GM18502 (cell line): ENCODE measurements around the gene NR2F2.
A peak's percentile ranks its signal among the peaks of the same experiment; 100 is the strongest.

ENCODE experiments used
- ATAC-seq: cut with Tn5 transposase; IDR thresholded peaks from one replicate; pipeline ENCODE4 v1.9.1; 2021; ENCODE audit warnings: mild to moderate bottlenecking; ENCODE audit not compliant: unreplicated experiment, poor library complexity

NR2F2 gene

GRCh38 chr15:96340598-96341512 lies 10.4 kb downstream of the NR2F2 start:
- ATAC-seq, result peak; percentile 33

DNA sequence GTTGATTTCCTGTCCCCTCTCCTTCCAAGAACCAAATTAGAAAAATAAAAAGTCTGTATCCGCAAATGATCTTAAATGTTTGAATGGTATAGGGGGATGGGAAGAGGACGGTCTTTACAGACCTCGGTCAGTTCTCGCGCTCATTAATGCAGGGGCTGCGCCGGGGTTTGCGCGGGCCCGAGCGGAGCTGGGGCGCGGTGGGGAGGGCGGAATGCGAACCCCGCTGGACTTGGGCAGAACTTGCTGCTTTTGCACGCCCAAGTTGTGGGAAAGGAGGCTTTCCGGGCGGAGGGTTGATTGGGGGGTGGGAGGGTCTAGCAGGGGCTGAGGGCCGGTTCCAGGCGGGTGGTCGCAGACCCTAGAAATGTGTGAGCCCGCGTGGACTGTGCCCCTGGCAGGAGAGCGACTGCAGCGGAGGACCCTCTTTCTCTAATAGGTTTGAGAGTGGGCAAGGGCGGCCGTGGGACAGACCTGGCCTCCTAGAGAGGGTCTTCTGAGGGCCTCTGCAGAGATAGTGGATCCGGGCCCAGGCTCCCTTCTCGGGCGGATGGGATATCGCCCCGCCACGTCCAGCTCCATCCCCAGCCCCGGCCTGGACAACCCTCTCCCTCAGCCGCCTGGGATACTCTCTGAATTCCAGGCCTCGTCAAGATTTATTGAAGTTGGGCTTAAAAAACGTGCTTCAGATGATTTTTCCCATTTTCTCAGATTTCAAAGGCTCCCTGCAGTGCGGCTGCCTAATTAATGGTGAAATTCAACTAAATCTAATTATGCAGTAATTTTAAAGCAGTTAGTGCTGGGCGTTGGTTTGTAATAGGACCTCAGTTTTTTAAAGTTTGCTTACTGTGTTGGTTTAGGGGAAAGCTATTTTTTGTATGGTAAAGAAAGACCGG lies 11.3 kb downstream of the NR2F2 start:
- ATAC-seq, result no peak

GRCh38 chr15:96342406-96343112 lies 12.1 kb downstream of the NR2F2 start:
- ATAC-seq, result no peak

DNA sequence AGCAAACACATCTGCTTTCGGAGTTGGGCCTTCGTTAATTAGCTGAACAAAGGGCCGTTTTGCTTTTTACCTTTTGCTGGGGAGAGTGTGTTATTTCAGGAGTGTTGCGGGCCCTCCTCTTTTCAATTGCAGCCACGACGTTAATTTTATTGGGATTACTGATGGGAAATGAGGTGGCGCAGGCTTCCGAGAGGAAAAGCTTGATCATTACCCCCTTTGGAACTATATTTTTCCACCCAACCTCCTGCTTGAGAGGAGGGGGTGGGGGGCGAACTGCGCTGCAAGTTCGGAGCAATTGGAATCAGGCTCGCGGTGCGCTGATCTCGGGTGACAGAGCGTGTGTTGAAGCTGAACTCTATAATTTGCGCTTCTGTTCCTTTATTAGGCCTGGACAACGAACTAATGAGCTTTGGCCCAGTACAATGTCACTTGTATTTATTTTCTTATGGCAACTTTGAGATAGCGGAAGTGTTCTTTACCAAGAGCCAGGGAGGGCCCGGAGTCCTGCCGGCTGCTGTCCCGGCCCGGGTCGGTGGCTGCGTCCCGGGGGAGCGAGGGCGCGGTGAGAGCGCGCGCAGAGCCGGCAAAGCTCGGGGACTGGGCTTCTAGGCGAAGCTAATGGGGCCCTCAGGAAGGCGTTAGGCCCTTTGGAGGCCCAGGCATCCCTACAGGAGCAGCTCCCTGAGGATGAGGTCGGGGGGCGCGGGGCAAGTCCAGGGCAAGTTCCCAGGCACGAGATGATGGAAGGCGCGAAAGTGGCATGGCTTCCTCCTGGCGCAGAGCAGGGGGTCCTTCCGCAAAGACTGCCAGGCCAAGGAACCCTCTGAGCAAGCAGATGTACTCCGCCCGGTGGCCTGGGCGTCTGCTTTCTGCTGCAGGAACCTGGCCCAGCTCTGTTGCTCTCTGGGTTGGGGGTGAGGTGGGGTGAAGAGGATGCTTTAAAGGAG lies 12.9 kb downstream of the NR2F2 start:
- no peak for ATAC-seq

GRCh38 chr15:96344060-96344705 lies 13.7 kb downstream of the NR2F2 start:
- ATAC-seq, result no peak

GRCh38 chr15:96344706-96345559 lies 14.4 kb downstream of the NR2F2 start:
- no peak for ATAC-seq

GRCh38 chr15:96345560-96346399 lies 15.3 kb downstream of the NR2F2 start:
- peak; percentile 67 for ATAC-seq

DNA sequence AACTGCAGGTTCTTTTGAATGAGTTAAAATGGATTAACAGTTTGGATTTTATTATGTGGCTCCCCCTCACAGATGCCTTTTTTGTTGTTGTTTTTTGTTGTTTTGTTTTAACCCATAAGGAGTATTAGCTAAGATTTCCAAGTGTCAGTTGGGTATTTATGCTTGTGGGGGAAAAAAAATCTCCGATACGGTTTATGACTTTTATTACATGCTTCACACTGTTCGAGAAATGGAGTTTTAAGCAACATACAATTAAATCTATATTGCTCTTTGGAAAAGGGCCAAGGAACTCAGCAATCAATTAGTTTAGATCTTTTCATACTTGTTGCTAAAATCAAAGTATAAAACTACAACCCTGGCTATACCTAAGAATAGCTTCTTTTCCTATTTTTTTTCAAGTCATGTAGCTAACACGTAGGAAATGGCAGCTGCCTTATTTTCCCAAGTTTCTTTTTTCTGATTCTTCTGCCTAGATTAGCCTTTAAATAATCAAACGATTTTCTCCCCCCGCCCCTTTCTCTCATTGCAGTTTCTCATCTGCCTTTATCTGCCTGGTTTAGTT lies 16.0 kb downstream of the NR2F2 start:
- ATAC-seq, result no peak

- no peak for ATAC-seq
Observed at GRCh38 chr15:96347181-96348111, 16.9 kb downstream of the NR2F2 start.

GRCh38 chr15:96348112-96349027 lies 17.9 kb downstream of the NR2F2 start:
- ATAC-seq, result no peak

GRCh38 chr15:96349034-96349856 lies 18.7 kb downstream of the NR2F2 start:
- ATAC-seq, result no peak

- ATAC-seq, result no peak
Observed at GRCh38 chr15:96349857-96350720, 19.6 kb downstream of the NR2F2 start.
